Gastrocnemius medialis (tissue), 4 donors: ENCODE measurements around the gene NXPE1.

Experiments
- POLR2A ChIP-seq, 2 donors: fragments of 450-650 bp; IDR thresholded peaks; one replicate each; pipeline ENCODE4 v1.6.1; 2017; ENCODE audit warnings: antibody characterized with exemption in 2 of 2, mild to moderate bottlenecking in 2 of 2, moderate library complexity in 2 of 2
- TF ChIP-seq, protein P1 (sequence below), 5 experiments: fragments of 450-650 bp in 3 of 5; fragments of 200-600 bp in 2 of 5; sonication (generic) in 2 of 5; IDR thresholded peaks in 4 of 5; conservative IDR thresholded peaks in 1 of 5; 1 replicate in 4 of 5; 2 replicates in 1 of 5; pipeline ENCODE4 v1.5.1; 2016 to 2019; ENCODE audit warnings: antibody characterized with exemption in 5 of 5, mild to moderate bottlenecking in 3 of 5, moderate library complexity in 3 of 5

- TF ChIP-seq POLR2A (IDR thresholded peaks at IDR 0.05): no peak
- TF ChIP-seq, protein P1, sequence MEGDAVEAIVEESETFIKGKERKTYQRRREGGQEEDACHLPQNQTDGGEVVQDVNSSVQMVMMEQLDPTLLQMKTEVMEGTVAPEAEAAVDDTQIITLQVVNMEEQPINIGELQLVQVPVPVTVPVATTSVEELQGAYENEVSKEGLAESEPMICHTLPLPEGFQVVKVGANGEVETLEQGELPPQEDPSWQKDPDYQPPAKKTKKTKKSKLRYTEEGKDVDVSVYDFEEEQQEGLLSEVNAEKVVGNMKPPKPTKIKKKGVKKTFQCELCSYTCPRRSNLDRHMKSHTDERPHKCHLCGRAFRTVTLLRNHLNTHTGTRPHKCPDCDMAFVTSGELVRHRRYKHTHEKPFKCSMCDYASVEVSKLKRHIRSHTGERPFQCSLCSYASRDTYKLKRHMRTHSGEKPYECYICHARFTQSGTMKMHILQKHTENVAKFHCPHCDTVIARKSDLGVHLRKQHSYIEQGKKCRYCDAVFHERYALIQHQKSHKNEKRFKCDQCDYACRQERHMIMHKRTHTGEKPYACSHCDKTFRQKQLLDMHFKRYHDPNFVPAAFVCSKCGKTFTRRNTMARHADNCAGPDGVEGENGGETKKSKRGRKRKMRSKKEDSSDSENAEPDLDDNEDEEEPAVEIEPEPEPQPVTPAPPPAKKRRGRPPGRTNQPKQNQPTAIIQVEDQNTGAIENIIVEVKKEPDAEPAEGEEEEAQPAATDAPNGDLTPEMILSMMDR (IDR thresholded peaks at IDR 0.05 in 4 of 5, conservative IDR thresholded peaks at IDR 0.05 in 1 of 5): no peak
Measured at GRCh38 chr11:114596175-114596919, 36.7 kb upstream of the NXPE1 start.
